CD4-positive, alpha-beta T cell treated with Interleukin-17A for 4 hours (primary cell): ENCODE results near the gene FBXO39.
"Not testable (repeated sequence)": the region's sequence is repeated elsewhere in the genome, so short reads cannot be mapped to it uniquely, and the experiment has no call there.

Experiments
- DNase-seq: peaks from one replicate; pipeline ENCODE4 v3.0.0-alpha.2; 2020; ENCODE audit warnings: mixed read lengths

FBXO39 gene

DNA sequence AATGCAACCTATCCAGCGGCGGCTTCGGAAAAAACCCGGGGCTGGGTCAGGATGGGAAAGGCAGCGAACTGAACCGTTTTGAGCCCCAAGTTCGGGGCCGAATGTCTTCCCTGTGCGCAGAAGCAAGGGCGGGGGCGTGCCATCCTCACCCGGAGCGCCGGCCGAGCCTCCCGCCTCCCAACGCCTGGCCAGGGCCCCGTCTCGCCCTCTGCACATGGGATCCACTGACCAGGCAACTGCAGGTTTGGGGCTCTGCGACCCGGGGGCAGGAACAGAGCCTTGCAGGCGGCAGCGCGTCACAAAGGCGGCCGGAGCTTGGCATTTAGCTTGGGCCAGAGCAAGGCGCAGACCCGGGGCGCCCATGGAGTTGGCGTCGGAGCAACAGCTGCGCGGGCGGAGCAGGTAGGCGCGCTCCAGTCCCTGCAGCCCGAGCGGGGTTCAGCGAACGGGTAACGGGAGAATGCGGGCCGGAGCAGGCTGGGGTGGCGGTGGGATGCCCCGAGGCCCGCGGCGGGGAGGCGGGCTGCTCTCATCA, at the start of gene FBXO39:
FBXO39 (plus strand) TSS at position 345 of the 535 bp plus-strand sequence. CDS start 3,654 bp downstream, outside the sequence.
- no peak for DNase-seq

DNA sequence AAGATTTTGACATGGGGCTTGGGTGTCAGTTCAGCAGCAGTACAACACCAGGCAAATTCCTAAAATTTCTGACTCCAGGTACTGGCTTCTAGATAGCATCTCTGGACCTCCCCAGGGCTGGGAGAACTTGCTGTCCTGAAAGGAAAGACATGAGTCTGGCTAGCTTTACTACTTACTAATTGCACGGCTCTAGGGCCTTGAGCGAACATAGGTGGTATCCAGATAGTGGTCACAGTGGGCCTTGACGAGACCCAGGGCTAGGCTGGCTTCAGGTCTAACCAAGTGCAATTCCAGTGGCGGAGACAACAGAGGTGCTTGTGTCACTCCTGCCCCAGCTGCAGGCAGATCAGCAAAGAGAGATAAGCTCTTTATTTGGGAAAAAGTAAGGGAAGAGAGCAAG, 46.5 kb upstream of the FBXO39 start:
- no peak for DNase-seq

DNA sequence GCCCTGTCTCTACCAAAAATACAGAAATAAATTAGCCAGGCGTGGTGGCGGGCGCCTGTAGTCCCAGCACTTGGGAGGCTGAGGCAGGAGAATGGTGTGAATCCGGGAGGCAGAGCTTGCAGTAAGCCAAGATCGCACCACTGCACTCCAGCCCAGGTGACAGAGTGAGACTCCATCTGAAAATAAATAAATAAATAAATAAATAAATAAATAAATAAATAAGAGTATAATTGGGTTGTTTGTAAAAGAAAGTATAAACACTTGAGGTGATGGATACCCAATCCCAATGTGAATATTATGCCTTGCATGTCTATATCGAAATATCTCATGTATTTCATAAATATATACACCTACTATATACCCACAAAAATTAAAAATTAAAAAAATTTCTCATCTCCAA, 29.4 kb upstream of the FBXO39 start:
- not testable (repeated sequence) for DNase-seq

DNA sequence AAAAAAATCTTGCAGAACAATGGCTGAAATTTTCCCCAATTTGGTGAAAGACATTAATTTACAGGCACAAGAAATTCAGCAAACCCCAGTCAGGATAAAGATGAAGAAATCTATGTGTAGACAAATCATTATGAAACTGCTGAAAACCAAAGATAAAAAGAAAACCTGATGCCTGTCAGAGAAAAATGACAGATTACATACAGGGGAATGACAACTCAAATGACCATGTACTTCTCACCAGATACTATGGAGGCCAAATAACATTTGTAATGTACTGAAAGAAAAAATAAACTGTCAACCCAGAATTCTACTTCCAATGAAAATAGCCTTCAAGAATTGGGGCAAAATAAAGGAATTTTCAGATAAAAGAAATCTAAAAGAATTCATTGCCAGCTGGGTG, 27.4 kb upstream of the FBXO39 start:
- DNase-seq: no peak

DNA sequence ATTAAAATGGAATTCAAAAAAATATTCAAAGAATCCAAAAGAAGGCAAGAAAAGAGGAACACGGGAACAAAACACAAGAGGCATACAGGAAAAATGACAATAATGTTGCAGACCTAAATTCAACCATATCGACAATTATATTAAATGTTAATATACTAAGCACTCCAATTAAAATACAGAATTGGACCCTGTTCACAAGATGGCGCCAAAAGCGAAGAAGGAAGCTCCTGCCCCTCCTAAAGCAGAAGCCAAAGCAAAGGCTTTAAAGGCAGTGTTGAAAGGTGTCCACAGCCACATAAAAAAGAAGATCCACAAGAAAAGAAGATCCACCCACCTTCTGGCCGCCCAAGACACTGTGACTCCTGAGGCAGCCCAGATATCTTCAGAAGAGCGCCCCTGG, 26.5 kb upstream of the FBXO39 start:
- no peak for DNase-seq

DNA sequence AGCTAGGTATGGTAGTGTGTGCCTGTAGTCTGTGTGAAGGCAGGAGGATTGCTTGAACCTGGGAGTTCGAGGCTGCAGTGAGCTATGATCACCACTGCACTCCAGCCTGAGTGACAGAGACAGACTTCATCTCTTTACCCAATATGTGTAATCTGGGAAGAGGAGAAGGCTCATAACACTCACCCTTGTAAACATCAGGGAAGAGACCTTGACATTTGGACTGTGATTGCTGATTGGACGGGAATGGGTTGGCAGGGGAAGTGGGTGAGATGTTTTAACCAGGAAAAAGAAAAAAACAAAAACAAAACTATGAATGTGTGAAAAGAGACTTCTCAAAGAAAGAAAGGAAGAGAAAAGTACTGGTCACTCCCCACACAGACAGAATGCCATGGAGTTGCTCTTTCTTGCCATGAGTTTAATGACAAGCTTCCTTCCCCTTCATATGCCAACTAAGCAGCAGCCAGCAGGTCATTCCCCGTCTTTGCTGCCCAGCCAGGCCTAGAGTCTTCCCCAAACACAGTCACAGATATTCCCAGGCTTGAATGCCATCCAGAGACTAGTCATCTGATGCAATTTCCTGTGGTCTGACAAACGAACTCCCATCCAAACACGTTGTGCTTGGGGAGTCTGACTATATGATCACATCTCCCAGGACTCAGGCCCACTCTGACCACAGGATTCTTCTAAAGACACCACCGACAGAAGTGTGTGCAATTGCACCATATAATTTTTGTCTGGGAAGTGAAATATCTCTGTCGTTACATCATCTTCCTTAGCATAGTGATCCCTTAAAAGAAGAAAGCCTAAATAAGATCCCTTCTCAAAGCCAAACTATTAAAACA, 23.7 kb upstream of the FBXO39 start:
- no peak for DNase-seq

DNA sequence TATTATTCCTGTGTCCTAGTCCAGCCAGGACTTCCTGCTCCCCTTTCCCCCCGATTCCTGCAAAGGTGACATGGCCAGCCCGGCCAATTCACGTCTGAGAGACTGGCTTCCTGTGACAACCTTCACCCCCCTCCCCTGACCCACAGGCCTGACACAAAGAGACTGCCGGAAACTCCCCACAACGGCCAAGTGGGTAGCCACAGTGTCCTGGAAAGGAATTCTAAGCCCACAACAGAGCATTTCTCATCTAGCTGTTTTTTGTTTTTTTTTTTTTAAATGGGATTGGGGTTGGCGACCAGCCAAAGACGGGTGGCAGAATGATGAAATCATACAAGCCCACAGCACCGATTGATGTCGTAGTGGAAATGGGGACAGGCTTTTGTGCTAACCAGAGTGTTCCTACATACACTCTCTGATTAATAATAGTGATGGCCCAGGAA, 23.0 kb upstream of the FBXO39 start:
- DNase-seq: peak; percentile 60

DNA sequence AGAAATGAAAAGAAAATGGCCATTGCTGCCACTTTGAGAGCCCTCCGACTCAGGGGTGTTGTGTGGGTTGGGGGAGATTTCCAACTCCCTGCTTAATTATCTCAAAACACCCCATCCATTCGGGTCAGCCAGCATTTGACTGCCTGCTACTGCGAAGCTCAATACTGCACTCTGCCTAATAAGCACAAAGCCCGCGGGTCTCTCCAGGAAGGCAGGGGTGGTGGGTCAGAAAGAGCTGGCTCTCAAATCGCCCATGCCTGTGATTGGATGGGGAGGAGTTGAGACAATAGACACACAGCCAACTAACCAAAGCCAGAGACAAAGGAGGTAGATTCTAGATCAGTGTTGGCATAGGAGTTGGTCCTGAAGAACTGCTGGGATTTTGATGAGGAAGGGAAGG, 22.5 kb upstream of the FBXO39 start:
- no peak for DNase-seq

DNA sequence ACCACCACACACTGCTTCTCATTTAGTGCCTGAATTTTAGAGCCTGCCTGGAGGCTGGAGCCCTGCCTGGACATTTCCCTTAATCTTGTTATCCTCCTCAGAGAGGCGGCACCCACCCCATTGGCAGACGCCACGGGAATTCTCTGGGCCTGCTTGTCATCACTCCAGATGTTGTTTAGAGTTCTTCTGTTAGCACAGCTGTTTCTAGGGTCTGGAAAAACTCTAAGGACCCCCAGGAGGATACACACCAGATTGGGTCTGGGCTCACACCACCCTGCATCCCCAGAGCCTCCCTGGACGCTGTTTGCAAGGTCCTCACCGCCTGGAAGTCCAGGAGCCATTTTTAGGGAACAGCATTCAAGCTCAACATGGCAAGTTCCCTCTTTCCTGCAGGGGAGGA, 20.7 kb upstream of the FBXO39 start:
- DNase-seq: no peak

DNA sequence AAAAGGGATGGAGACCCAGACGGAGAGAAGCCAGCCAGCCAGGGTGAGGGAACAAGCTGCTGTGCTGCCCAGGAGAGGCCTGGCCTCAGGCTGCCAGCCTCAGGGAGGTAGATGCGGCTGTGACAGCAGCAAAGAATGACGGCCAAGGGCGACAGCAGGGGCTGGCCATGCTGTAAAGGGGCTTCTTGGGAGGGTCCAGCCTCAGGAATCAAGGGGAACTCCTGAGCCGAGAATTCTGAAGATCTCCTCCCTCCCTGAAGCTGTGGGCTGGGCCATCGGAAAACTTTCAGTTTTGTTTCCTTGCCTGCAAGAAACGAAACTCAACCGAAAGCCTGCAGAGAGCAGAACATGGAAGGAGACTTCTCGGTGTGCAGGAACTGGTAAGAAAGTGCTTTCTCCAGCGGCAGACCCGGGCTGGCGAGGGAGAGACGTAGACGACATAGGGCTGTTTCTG, 20.3 kb upstream of the FBXO39 start, which contains the start of gene XAF1:
XAF1 (plus strand) TSS at position 316 of the 454 bp plus-strand sequence; CDS start at position 349, 33 bp downstream.
- DNase-seq: peak; percentile 60

DNA sequence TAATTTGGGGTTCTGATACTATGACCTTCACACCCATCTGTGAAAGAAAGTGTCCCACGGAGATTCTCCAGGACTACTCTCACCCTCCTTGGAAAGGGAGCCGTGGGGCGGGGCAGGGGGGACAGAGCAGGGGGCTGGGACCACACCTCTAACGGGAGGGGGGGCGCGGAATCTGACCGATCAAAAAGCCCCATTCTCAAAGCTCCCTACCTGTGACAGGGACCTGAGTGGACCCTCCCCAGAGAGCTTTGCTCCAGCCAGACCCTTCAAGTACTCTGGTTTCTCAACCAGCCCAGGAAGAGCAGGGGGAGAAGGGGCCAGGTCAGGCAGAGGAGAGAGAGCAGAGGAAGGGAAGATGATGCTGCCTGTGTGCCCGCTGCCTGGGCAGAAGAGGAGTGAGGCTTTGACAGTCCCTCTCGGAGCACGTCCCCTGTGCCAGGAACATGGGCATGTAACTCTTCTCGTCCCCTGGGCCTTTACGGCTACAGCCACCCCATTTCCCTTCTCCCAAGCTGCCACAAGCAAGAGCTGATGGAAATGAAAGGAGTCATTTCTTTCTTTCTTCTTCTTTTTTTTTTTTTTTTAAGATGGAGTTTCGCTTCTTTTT, 19.5 kb upstream of the FBXO39 start:
- peak; percentile 27 for DNase-seq

DNA sequence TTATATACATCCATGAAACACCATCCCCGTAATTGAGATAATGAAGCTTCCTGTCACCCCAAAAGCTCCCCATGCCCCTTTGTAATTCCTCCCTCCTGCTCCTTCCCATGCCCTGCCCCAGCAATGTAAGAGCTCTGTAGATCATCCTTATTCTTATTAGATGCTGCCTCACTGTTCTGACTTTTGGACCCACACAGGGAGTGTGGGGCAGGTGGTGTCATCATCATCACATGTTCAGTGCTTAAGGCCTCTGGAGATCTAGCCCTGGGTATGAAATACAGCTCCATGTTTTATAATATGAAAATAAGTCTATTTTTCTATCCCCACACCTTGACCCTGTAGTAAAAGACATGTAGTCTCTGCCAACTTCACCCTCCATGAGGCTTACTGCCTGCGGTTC, 18.3 kb upstream of the FBXO39 start:
- DNase-seq: no peak

DNA sequence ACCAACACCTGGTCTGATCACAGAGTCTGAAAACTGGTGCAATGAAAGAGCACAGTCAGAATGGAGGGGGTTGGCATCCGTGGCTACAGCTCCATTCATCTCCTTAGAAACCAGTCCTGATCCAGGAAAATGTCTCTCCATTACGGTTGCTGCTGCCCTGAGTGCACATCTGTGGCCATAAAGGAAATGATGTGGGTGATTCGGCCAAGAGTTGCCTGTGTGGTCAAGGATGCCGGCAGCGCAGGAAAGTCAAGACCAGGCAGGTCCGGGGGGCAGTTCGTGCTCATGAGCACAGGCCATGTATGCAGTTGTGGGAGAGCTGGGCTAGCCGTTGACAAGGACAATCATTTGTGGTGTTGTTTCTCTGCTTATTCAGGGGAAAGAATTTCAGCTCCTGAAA, 14.2 kb upstream of the FBXO39 start:
- no peak for DNase-seq

DNA sequence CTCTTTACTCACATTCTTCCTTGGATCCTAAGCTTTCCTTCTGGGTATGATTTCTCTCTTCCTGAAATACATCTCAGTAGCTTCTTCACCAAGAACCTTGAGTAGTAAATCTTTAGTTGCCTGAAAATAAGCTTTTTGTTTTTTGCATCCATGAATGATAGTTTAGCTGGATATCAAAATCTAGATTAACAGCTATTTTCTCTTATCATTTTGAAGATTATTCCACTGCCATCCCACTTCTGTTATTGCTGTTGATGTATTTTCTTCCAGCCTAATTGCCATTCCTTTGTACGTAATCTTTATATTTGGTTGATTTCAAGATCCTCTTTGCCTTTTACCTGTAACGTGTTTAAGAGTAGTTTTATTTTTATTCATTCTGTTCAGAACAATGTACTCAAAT, 7.6 kb upstream of the FBXO39 start:
- no peak for DNase-seq

DNA sequence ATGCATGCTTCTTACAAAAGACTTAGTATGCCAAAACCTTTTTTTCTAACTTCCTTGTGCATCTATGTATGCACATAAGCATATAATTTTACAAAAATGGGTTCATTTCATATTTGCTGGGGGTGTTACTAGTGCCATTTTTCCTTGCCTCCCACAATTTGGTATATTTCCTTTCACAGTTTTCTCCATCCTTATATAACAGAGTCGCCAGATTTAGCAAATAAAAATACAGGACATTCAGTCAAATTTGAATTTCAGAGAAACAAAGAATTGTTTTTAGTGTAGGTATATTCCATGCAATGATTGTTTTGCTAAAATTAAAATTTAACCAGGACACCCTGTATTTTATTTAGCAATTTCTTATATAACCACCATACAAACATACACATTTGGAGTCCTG, 4.0 kb upstream of the FBXO39 start:
- no peak for DNase-seq

DNA sequence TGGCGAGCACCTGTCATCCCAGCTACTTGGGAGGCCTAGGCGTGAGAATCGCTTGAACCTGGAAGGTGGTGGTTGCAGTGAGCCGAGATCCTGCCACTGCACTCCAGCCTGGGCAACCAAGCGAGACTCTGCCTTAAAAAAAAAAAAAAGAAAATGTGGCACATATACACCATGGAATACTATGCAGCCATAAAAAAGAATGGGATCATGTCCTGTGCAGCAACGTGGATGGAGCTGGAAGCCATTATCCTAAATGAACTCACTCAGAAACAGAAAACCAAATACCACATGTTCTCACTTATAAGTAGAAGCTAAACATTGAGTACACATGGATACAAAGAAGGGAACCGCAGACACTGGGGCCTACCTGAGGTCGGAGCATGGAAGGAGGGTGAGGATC, 1.1 kb upstream of the FBXO39 start:
- not testable (repeated sequence) for DNase-seq

DNA sequence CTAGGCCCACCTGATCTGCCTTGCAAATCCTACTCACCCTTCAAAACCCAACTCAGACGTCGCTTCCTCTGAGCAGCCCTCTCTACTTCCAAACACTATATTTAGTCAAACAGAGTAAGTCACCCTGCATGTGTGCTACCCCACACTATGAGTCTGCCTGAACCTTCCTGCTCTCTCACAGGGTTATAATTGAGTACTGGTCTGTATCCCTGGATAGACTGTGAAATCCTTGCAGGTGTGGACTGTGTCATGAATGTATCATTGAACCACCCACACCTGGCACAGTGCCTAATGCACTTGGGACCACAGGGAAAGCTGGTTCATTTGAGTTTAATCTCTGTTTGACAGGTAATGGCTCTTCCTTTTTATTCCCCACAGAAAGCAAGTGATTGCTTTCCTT, 3.4 kb downstream of the FBXO39 start:
- DNase-seq: no peak

DNA sequence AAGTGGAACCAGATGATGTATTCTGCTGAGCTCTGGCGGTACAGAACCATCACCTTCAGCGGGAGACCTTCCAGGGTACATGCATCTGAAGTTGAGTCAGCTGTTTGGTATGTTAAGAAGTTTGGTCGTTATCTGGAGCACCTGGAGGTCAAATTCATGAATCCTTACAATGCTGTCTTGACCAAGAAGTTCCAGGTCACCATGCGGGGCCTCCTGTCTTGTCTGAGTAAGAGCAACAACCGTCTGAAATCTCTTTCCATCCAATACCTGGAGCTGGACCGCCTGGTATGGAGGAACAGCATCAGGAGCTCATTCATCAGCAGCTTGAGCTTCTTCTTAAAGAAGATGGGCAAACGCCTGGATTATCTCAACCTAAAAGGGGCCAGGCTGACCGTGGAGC, 4.0 kb downstream of the FBXO39 start:
- DNase-seq: no peak

DNA sequence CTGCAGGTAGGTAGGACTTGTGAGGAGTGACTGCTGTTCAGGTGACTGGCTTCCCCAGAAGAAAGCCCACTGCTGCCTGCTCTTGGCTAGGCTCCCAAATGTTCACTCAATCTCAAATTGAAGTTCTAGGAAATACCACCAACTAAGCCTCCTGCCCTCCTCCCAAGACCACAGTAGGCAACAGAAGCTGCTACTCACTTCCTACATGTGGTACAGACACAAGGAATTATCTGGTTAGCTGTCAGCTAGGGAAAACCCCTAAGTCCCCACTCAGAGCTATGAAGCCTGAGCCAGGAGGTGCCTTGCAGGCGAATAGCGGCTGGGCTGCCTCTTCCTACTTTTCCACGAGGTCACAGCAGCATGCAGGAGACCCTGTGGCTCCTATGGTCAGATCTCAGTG, 4.9 kb downstream of the FBXO39 start:
- DNase-seq: no peak

DNA sequence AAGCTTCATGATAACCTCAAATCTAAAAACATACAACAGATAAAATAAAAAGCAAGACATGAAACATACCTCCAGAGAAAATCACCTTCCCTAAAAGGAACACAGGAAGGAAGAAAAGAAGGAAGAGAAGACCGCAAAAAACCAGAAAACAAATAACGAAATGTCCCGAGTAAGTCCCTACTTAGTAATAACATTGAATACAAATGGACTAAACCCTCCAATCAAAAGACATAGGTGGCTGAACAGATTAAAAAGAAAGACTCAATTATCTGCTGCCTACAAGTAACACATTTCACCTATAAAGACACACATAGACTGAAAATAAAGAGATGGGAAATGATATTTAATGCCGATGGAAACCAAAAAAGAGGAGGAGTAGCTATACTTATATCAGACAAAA, 6.2 kb downstream of the FBXO39 start:
- no peak for DNase-seq

DNA sequence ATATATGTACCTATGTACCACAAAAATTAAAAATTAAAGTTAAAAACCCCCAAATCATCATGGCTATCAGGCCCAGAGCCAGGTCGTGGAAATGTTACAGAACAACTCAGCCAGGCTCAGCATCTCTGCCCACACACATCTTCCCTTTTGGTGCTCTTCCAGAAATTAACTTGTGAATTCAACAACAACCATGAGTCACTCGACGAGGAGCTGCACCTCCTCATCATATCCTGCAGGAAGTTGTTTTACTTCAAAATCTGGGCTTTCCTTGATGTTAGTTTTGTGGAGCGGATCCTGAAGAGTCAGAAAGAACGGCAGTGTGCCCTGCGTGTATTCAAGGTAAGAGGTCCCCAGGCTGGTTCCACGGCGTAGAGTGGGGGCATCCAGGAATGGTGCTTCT, 10.6 kb downstream of the FBXO39 start:
- no peak for DNase-seq

DNA sequence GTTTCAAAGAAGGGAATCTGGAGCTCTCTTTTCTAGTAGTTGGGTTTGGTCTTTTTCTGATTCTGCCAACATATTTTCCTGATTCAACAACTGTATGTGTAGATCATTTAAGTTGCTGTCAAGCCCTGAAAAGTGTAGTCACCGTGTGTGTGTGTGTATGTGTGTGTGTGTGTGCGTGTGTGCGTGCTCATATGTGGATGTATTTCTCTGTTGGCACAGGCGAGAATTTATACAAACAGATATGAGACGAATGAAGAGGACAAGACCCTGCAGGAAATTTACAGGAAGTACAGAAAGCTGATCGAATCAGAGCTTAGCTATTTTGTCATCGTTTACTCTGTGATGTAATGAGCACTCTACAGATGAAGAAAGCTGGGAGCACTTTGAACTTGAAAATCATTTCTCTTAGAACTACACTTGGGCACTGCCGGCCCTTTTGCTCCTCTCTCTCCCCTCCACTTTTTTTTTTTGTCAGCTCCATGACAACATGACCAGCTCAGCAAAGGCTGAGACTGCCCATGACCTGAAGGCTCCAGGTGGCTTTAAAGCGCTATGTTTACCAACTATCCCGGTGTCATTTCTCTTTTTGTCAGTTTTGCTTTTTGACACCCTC, 11.2 kb downstream of the FBXO39 start:
- DNase-seq: no peak

DNA sequence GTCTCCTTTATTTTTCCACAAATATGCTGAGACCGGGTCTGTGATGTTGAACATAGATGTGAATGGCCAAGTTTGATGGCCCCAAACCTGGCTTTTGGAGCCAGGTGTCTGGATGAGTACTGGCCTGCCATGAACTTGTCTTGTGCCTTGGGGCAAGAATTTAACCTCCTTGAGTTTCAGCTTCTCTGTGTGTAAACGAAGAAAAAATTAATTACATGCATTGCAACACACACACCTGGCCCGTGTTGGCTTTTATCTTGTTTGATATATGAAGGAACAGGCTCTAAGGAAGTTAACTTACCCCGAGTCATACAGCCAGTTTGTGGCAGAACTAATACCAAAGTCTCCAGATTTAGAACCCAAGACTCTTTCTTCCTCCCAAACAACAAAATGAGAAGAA, 13.1 kb downstream of the FBXO39 start:
- DNase-seq: no peak
